Measurements from ENCODE around the gene HSD3B7.
A peak's percentile ranks its signal among the peaks of the same experiment; 100 is the strongest.
"Not testable (repeated sequence)": the region's sequence is repeated elsewhere in the genome, so short reads cannot be mapped to it uniquely, and the experiment has no call there.

Gene HSD3B7

GRCh38 chr16:30984669-30985400 lies at the start of gene HSD3B7:
HSD3B7 (plus strand) TSS chr16:30985207; CDS start chr16:30985659, 452 bp downstream.
- DNase-seq (ENCODE audit: low read depth), result peak; percentile 45

DNA sequence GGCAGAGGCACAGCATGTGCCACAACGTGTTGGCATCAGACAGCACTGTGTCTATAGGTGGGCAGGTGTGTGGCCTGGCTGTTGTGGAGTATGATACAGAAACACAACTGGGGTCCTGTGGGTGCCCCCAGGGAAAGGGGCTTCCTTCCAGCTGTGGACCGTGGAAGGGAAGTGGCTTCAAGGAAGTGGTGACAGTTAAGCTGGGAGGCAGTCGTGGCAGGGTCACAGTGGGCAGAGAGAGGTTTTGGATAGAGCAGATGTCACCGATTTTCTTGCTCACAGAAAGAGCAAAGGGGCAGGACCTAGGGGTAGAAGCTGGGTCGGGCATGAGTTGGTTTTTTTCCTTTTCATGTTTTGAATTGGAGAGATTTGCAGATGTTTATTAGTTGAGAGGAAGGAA lies 47.3 kb upstream of the HSD3B7 start:
- no peak for DNase-seq (ENCODE audit: low read depth)

- not testable (repeated sequence) for DNase-seq (ENCODE audit: low read depth)
Observed at GRCh38 chr16:30939571-30939970, 45.4 kb upstream of the HSD3B7 start.

- DNase-seq (ENCODE audit: low read depth), result peak; percentile 26
Observed at GRCh38 chr16:30941600-30942425, 43.2 kb upstream of the HSD3B7 start.

- DNase-seq (ENCODE audit: low read depth), result no peak
Observed at GRCh38 chr16:30942426-30942806, 42.6 kb upstream of the HSD3B7 start.

DNA sequence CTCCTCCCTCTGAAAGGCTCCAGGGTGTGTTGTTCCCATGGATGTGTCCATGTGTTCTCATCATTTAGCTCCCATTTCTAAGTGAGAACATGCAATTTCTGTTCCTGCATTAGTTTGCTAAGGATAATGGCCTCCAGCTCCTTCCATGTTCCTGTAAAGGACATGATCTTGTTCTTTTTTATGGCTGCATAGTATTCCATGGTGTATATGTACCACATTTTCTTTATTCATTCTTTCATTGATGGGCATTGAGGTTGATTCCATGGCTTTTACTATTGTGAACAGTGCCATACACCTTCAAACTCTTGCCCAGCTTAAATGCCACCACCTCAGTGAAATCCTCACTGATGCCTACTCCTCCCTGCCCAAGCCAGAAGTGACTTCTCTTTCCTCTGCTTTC lies 40.7 kb upstream of the HSD3B7 start:
- no peak for DNase-seq (ENCODE audit: low read depth)

GRCh38 chr16:30946671-30947540 lies 38.1 kb upstream of the HSD3B7 start:
- DNase-seq (ENCODE audit: low read depth), result no peak

DNA sequence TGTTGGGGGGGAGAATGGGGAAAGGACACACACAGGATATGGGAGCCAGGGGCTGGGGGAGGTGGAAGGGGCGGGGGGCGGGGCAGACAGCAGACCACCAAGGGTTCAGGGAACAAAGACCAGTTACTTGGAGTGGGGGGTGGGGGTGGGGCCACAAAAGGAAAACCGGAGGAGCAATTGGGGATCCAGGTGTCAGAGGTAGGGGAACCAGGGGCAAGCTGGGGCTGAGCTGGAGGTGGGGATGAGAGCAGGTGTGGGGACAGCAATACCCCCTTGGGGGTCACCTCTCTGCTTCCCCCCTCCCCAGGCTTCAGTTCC lies 37.5 kb upstream of the HSD3B7 start:
- DNase-seq (ENCODE audit: low read depth), result no peak

DNA sequence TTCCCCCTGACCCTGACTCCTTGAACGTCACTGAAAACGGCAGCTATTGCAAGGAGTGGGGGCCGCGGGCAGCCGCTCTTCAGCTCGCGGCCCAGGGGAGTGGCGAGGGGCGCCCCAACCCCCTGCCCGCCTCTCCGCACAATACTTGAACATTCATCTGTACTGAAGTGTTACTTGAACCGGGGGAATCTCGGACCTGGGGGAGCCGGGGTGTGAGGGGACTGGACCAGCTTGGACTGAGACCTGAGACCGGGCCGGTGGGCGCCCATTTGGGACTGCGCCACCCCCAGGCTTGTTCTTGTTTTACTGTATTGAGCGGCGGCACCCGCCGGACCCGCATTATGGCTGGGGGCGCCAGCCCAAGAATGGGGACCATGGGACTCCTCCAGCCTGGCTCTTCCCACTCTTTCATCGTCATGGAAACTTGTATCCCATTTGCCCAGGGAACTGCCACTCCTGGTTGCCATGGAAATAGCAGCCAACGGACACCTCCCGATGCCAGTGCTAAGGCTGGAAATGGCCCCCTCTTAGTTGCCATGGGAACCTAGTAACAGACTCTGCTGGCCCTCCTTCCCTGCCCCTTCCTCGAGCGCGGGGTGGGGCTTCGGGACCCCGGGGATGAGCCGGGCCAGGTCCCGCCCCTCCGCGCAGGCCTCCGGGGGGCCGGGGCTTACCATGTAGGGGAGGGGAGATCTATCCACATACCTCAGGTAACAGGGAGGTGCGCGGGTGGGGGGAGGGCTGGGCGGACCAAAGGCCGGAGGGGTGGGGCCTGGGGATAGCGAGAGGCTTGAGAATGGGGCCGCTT lies 36.9 kb upstream of the HSD3B7 start:
- no peak for DNase-seq (ENCODE audit: low read depth)

DNA sequence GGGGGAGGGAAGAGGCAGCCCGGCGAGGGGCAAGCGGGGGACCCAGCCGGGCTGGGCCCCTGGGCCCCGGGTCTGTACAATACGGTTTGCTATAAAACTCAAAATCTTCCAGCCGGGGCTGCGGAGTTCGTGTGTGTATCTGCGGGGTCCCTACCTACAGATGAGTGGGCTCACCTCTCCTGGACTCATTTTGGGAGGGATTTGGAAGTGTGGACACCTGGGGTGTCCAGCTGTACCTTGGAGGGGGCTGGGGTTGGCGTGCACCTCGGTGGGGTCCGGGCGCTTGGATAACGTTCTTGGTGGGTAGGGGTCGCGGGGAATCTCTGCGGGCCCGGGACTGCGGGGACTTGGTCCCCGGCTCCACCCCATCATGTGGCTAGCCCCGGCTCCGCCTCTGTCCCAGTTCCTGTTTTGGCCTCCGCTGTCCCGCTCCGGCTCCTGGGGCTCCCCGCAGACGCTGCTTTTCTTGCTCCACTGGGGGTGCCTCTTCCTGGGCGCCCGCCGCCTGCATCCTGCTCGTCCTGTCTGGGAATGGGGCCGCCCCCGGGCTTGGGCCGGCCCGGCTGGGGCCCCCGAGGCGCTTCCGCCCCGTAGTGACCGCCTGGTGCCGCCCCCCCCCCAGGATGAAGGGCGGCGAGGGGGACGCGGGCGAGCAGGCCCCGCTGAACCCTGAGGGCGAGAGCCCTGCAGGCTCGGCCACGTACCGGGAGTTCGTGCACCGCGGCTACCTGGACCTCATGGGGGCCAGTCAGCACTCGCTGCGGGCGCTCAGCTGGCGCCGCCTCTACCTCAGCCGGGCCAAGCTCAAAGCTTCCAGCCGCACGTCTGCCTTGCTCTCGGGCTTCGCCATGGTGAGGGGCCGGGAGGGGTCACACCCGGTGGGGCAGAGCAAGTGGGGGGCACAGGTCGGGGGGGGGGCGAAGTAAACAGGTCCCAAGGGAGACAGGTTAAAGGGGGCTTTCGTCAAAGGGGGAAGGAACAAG lies 36.0 kb upstream of the HSD3B7 start, which contains the start of gene ORAI3:
Gene ORAI3, plus strand, starts transcription at position 402 of the 983 bp plus-strand sequence. Its CDS starts 222 bp downstream, at position 624.
- peak; percentile 22 for DNase-seq (ENCODE audit: low read depth)

- DNase-seq (ENCODE audit: low read depth), result no peak
Observed at GRCh38 chr16:30949650-30950515, 35.1 kb upstream of the HSD3B7 start.

- DNase-seq (ENCODE audit: low read depth), result no peak
Observed at GRCh38 chr16:30950516-30951065, 34.4 kb upstream of the HSD3B7 start.

GRCh38 chr16:30951193-30951592 lies 33.8 kb upstream of the HSD3B7 start:
- no peak for DNase-seq (ENCODE audit: low read depth)

- DNase-seq (ENCODE audit: low read depth), result no peak
Observed at GRCh38 chr16:30951750-30952149, 33.3 kb upstream of the HSD3B7 start.

- DNase-seq (ENCODE audit: low read depth), result no peak
Observed at GRCh38 chr16:30953111-30953510, 31.9 kb upstream of the HSD3B7 start.

- DNase-seq (ENCODE audit: low read depth), result peak; percentile 27
Observed at GRCh38 chr16:30953511-30954124, 31.4 kb upstream of the HSD3B7 start.

DNA sequence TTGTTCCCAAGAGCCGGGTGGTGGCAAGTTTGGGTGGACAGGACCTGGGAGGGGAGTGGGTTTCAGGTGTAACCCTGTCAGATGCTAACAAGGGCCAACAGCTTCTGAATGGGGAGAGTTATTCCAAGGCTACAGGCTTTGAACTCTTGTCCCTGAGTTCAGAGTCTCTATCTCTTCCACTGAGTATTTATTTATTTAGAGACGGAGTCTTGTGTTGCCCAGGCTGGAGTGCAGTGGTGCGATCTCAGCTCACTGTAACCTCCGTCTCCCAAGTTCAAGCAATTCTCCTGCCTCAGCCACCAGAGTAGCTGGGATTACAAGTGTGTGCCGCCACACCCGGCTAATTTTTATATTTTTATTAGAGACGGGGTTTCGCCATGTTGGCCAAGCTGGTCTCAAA lies 30.0 kb upstream of the HSD3B7 start:
- DNase-seq (ENCODE audit: low read depth), result no peak

- peak; percentile 83 for DNase-seq (ENCODE audit: low read depth)
Observed at GRCh38 chr16:30956601-30957455, 28.2 kb upstream of the HSD3B7 start.

Data from T-helper 22 cell (primary cell).